ENCODE results near the gene MINDY4.

Gene MINDY4

GRCh38 chr7:30920584-30921539, 149.6 kb downstream of the MINDY4 start:
- FAIRE-seq, result no peak

- no peak for FAIRE-seq
Observed at GRCh38 chr7:30921540-30922401, 150.6 kb downstream of the MINDY4 start.

GRCh38 chr7:30922596-30922995, 151.4 kb downstream of the MINDY4 start:
- no peak for FAIRE-seq

DNA sequence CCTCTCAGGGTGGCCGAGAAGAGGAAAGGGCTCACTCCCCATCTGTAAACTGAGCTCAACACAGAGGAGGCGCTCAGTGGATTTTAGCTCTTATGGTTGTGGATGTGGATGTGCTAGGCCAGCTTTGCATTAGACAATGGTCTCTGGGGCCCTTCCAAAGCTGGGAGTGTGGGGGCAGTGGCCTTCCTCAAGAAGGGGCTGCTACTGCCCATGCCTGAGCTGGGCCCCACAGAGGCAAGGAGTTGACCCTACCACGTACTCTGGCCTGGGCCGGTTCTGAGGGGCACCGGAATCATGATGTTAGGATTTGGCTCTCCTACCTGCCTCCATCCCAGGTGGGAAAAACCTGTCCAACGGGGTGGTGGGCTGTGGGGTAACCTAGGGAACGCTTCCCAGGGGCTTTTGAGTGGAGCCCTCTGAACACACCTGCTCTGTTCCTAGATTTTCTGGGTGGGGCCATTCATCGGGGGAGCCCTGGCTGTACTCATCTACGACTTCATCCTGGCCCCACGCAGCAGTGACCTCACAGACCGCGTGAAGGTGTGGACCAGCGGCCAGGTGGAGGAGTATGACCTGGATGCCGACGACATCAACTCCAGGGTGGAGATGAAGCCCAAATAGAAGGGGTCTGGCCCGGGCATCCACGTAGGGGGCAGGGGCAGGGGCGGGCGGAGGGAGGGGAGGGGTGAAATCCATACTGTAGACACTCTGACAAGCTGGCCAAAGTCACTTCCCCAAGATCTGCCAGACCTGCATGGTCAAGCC, 152.0 kb downstream of the MINDY4 start:
- no peak for FAIRE-seq

GRCh38 chr7:30923774-30924413, 152.7 kb downstream of the MINDY4 start:
- no peak for FAIRE-seq

DNA sequence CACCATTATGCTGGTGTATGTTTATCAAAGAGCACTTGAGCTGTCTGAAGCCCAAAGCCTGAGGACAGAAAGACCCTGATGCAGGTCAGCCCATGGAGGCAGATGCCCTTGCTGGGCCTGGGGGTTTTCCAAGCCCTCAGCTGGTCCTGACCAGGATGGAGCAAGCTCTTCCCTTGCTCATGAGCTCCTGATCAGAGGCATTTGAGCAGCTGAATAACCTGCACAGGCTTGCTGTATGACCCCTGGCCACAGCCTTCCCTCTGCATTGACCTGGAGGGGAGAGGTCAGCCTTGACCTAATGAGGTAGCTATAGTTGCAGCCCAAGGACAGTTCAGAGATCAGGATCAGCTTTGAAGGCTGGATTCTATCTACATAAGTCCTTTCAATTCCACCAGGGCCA, 153.4 kb downstream of the MINDY4 start:
- no peak for FAIRE-seq

DNA sequence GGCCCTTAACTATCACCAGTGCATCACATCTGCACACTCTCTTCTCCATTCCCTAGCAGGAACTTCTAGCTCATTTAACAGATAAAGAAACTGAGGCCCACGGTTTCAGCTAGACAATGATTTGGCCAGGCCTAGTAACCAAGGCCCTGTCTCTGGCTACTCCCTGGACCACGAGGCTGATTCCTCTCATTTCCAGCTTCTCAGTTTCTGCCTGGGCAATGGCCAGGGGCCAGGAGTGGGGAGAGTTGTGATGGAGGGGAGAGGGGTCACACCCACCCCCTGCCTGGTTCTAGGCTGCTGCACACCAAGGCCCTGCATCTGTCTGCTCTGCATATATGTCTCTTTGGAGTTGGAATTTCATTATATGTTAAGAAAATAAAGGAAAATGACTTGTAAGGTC, 153.9 kb downstream of the MINDY4 start:
- FAIRE-seq, result no peak

DNA sequence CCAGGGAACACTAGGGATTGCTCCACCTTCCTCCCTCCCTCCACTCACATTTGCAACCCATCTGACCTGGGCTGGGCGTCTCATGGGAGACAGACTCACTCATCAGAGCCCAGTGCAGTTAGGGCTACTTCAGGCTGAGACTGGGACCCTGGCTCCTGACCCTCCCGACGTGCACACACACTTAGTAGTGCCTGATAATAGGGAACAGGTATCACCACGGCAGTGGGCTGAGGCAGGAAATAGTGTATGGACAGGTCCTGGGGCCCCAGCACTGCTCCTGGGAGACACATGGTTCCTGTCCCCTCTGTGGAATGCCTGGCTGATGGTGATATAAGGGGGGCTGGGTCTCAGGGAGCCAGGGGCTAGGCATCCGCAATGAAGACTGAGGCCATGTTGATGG, 154.7 kb downstream of the MINDY4 start:
- no peak for FAIRE-seq

- no peak for FAIRE-seq
Observed at GRCh38 chr7:30926313-30926712, 155.1 kb downstream of the MINDY4 start.

- FAIRE-seq, result no peak
Observed at GRCh38 chr7:30927040-30927439, 155.8 kb downstream of the MINDY4 start.

DNA sequence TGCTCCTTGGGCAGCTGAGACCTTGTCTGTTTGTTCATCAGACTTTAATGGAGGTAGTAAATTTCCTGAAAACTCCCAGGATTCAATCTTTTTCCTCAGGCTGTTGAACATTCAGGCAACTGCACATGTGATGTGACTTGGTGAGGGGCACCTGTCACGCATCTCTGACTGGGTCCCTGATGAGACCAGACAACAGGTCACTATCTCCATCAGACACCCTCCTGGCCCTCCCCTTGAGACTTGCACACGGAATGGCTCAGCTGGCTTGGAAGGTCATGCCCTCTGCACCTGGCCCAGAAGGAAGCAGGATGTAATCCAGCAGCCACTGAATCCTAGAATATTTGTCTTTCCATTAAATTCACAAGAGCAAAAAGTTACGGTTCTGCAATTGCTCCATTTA, 156.3 kb downstream of the MINDY4 start:
- FAIRE-seq, result no peak

GRCh38 chr7:30928254-30928872, 157.1 kb downstream of the MINDY4 start:
- FAIRE-seq, result no peak

DNA sequence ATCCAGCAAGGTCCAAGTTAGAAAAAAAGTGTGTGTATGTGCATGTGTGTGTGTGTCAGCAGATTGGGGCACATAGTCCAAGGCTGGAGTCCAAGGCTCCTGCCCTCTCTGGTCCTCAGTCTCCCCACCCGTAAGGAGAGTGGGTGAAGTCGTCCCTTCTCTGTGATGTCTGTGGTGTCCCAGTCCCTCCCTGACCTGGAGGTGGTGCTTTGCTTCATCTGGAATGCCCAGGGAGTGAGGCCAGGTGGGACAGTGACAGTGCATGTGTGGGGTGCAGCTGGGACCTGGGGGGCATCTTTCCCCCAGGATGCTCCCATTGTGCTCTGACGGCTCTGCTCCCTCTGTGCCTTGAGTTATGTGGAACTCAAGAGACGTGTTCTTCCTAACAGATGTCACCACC, 158.5 kb downstream of the MINDY4 start:
- no peak for FAIRE-seq

- FAIRE-seq, result no peak
Observed at GRCh38 chr7:30930621-30931020, 159.4 kb downstream of the MINDY4 start.

- no peak for FAIRE-seq
Observed at GRCh38 chr7:30931161-30931928, 160.1 kb downstream of the MINDY4 start.

- FAIRE-seq, result no peak
Observed at GRCh38 chr7:30931929-30932540, 160.8 kb downstream of the MINDY4 start.

GRCh38 chr7:30932562-30932961, 161.3 kb downstream of the MINDY4 start:
- no peak for FAIRE-seq

DNA sequence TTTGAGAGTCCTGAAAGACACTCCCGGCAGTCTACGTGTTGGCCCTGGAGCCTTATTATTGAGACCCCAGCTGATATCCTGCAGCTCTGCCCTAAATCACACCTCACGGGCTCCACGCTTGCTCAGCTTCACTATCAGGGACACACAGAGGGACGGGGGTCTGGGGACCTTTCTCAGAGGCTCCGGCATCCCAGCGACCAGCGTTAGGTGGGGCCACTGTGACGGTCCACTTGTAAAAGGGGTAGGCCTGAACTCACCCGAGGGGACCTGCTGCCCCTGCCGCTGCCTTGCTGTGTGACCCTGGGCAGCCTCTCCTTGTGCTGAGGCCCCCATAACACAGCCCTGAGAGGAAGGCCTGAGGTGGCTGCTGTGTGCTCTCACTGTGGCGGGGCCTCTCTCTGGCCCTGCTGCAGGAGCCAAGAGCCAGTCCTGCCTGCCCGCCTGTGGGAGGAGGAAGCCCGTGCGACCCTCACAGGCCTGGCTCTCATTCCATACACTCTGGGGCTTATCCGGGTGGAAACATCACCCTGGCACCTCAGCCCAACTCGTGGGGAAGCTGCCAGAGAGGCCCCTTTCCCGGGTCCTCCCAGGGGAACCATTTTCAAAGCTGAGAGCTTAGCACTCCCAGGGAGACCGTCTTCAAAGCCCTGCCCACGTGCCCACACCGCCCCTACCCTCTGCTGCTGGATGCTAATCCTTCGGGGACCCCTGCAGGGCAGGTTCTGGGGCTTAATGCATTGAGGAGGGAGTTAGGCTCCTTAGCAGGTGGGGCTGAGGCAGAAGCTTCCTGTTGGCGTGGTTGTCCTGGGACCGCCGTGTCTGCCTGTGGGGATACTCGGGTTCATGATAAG, 162.1 kb downstream of the MINDY4 start:
- FAIRE-seq, result no peak

- FAIRE-seq, result no peak
Observed at GRCh38 chr7:30934225-30934624, 163.0 kb downstream of the MINDY4 start.

Data from endometrium (tissue), 2 donors.